Measurements from ENCODE around the gene CAPN5.
A peak's percentile ranks its signal among the peaks of the same experiment; 100 is the strongest.

Gene CAPN5

GRCh38 chr11:77138106-77138649 lies 71.4 kb downstream of the CAPN5 start:
- no peak for DNase-seq

GRCh38 chr11:77139201-77139600 lies 72.4 kb downstream of the CAPN5 start:
- DNase-seq, result no peak

GRCh38 chr11:77140231-77140851 lies 73.6 kb downstream of the CAPN5 start:
- DNase-seq, result no peak

GRCh38 chr11:77141034-77141433 lies 74.3 kb downstream of the CAPN5 start:
- DNase-seq, result no peak

GRCh38 chr11:77141475-77141874 lies 74.7 kb downstream of the CAPN5 start:
- no peak for DNase-seq

GRCh38 chr11:77142091-77142975 lies 75.6 kb downstream of the CAPN5 start:
- DNase-seq, result no peak

GRCh38 chr11:77143405-77144020 lies 76.7 kb downstream of the CAPN5 start:
- DNase-seq, result no peak

GRCh38 chr11:77144196-77144856 lies 77.6 kb downstream of the CAPN5 start:
- DNase-seq, result no peak

- DNase-seq, result no peak
Observed at GRCh38 chr11:77144857-77145428, 78.2 kb downstream of the CAPN5 start.

GRCh38 chr11:77146261-77147035 lies 79.7 kb downstream of the CAPN5 start:
- DNase-seq, result no peak

- no peak for DNase-seq
Observed at GRCh38 chr11:77147036-77147315, 80.2 kb downstream of the CAPN5 start.

GRCh38 chr11:77147668-77148321 lies 81.0 kb downstream of the CAPN5 start:
- no peak for DNase-seq

- DNase-seq, result no peak
Observed at GRCh38 chr11:77148963-77149715, 82.4 kb downstream of the CAPN5 start.

GRCh38 chr11:77149716-77150392 lies 83.1 kb downstream of the CAPN5 start:
- no peak for DNase-seq

- DNase-seq, result no peak
Observed at GRCh38 chr11:77150836-77151235, 84.1 kb downstream of the CAPN5 start.

- peak; percentile 24 to 40 for DNase-seq
Observed at GRCh38 chr11:77151804-77152509, 85.2 kb downstream of the CAPN5 start.

GRCh38 chr11:77152846-77153245 lies 86.1 kb downstream of the CAPN5 start:
- no peak for DNase-seq

GRCh38 chr11:77153276-77154185 lies 86.8 kb downstream of the CAPN5 start:
- no peak for DNase-seq

Data from activated CD4-positive, alpha-beta T cell treated with anti-CD3 and anti-CD28 coated beads for 4 hours (primary cell).